Measurements from ENCODE around the gene ANKRD27.

Gene ANKRD27

GRCh38 chr19:32651729-32652140 is 23.2 kb downstream of the ANKRD27 start:
- DNase-seq, result peak; percentile 77

- no peak for DNase-seq
These were observed 24.3 kb downstream of the ANKRD27 start for GRCh38 chr19:32650671-32651070.

GRCh38 chr19:32649751-32650150 is 25.2 kb downstream of the ANKRD27 start:
- DNase-seq, result no peak

- DNase-seq, result no peak
These were observed 27.6 kb downstream of the ANKRD27 start for GRCh38 chr19:32647361-32647760.

- no peak for DNase-seq
These were observed 28.4 kb downstream of the ANKRD27 start for GRCh38 chr19:32646556-32646955.

GRCh38 chr19:32642771-32643170 is 32.2 kb downstream of the ANKRD27 start:
- no peak for DNase-seq

- DNase-seq, result no peak
These were observed 36.4 kb downstream of the ANKRD27 start for GRCh38 chr19:32638625-32639024.

GRCh38 chr19:32637480-32637879 is 37.5 kb downstream of the ANKRD27 start:
- no peak for DNase-seq

- no peak for DNase-seq
These were observed 43.6 kb downstream of the ANKRD27 start for GRCh38 chr19:32631381-32631780.

- DNase-seq, result no peak
These were observed 44.6 kb downstream of the ANKRD27 start for GRCh38 chr19:32630338-32630737.

GRCh38 chr19:32627714-32628270 is 47.2 kb downstream of the ANKRD27 start:
- no peak for DNase-seq

GRCh38 chr19:32626969-32627368 is 48.0 kb downstream of the ANKRD27 start:
- no peak for DNase-seq

GRCh38 chr19:32624410-32624809 is 50.6 kb downstream of the ANKRD27 start:
- no peak for DNase-seq

- DNase-seq, result no peak
These were observed 53.0 kb downstream of the ANKRD27 start for GRCh38 chr19:32622002-32622401.

GRCh38 chr19:32619051-32619685 is 55.8 kb downstream of the ANKRD27 start:
- DNase-seq, result no peak

- DNase-seq, result no peak
These were observed 59.4 kb downstream of the ANKRD27 start for GRCh38 chr19:32615569-32615968.

- no peak for DNase-seq
These were observed 60.1 kb downstream of the ANKRD27 start for GRCh38 chr19:32614916-32615315.

GRCh38 chr19:32613008-32613407 is 62.0 kb downstream of the ANKRD27 start:
- no peak for DNase-seq

GRCh38 chr19:32611161-32611560 is 63.8 kb downstream of the ANKRD27 start:
- no peak for DNase-seq

- no peak for DNase-seq
These were observed 67.5 kb downstream of the ANKRD27 start for GRCh38 chr19:32607479-32607878.

GRCh38 chr19:32606289-32606688 is 68.7 kb downstream of the ANKRD27 start:
- no peak for DNase-seq

- DNase-seq, result no peak
These were observed 69.4 kb downstream of the ANKRD27 start for GRCh38 chr19:32605544-32605943.

- DNase-seq, result no peak
These were observed 71.0 kb downstream of the ANKRD27 start for GRCh38 chr19:32603961-32604360.

- peak; percentile 92 for DNase-seq
These were observed 75.2 kb downstream of the ANKRD27 start for GRCh38 chr19:32599736-32600157.

- DNase-seq, result no peak
These were observed 75.7 kb downstream of the ANKRD27 start for GRCh38 chr19:32599258-32599657.
